H1 (cell line): ENCODE data around the gene TMEM126B. TPM values are rescaled to one million over a fixed set of nuclear protein-coding genes. Genes with fewer than 3 reads are reported as not detected.

ENCODE experiments used
- CHD2 ChIP-seq: IDR thresholded peaks from 2 replicates; pipeline ENCODE4 v1.6.1; 2012; ENCODE audit warnings: low read length, improper control_type of control experiment
- CHD7 ChIP-seq: fragments of 300-600 bp; sonication (generic); IDR thresholded peaks from 2 replicates; pipeline ENCODE4 v1.7.1; 2012; ENCODE audit warnings: low read length, moderate library complexity, mild to moderate bottlenecking, inconsistent platforms; ENCODE audit not compliant: insufficient replicate concordance
- CTCF ChIP-seq, 3 experiments: IDR thresholded peaks; 1 replicate in 2 of 3; 2 replicates in 1 of 3; pipeline versions ENCODE4 v1.5.1 to v1.6.1; 2011; ENCODE audit warnings: low read length in 3 of 3, mild to moderate bottlenecking in 3 of 3, inconsistent platforms in 2 of 3, low read depth in 1 of 3, moderate library complexity in 1 of 3; ENCODE audit not compliant: insufficient read depth in 1 of 3; ENCODE audit errors: control extremely low read depth in 1 of 3
- PHF8 ChIP-seq: fragments of 200-600 bp; sonication (generic); conservative IDR thresholded peaks from 2 replicates; pipeline ENCODE4 v1.7.1; 2012; ENCODE audit warnings: low read depth, mild to moderate bottlenecking, inconsistent platforms, low read length, moderate library complexity
- RFX5 ChIP-seq: IDR thresholded peaks from 2 replicates; pipeline ENCODE4 v1.6.1; 2011; ENCODE audit warnings: low read depth, low read length, improper control_type of control experiment, borderline replicate concordance
- SIN3A ChIP-seq, 2 experiments: IDR thresholded peaks in 1 of 2; conservative IDR thresholded peaks in 1 of 2; 2 replicates each; pipeline ENCODE4 v1.6.1; 2011 to 2012; ENCODE audit warnings: low read length in 2 of 2, improper control_type of control experiment in 1 of 2, low read depth in 1 of 2, mild to moderate bottlenecking in 1 of 2
- SP1 ChIP-seq: IDR thresholded peaks from 2 replicates; pipeline ENCODE4 v1.6.1; 2011; ENCODE audit warnings: low read depth, low read length
- polyA plus RNA-seq, 7 experiments: library from polyadenylated mRNA; depleted of rRNA in 3 of 7; stranded (reverse) in 5 of 7; unstranded in 2 of 7; fragments of >200 nt in 5 of 7; fragments of 200-250 nt in 2 of 7; gene quantifications; 1 replicate in 5 of 7; 2 replicates in 1 of 7; 4 replicates in 1 of 7; pipeline versions ENCODE4 v1.2.1 to v1.2.3, GENCODE V29; 2011 to 2013; ENCODE audit warnings: missing spikeins in 2 of 7, mixed read lengths in 2 of 7
- total RNA-seq: library from RNA; stranded (reverse); fragmentation: NEBNext Ultra II Directional; extraction: Animal tissue kit (Norgen Biotek cat#: 25700); gene quantifications from 2 replicates; pipeline ENCODE4 v1.2.1, GENCODE V29; 2021

TMEM126B gene
- total and polyA plus RNA-seq, 2 of the 8 experiments (the other 6 are each of a cell fraction or from before 2014, with no cell fraction given) = 85.6 to 101 TPM

GRCh38 chr11:85603220-85603619 is 25.2 kb upstream of the TMEM126B start (continued):
- TF ChIP-seq CHD7 = no peak
- no peak for TF ChIP-seq CHD2
- TF ChIP-seq CTCF (IDR thresholded peaks at IDR 0.05; ENCODE audit: control extremely low read depth in 1 of 3, insufficient read depth in 1 of 3, low read depth in 1 of 3, low read length in 3 of 3) = no peak
- TF ChIP-seq RFX5 = no peak
- TF ChIP-seq PHF8 = no peak
- TF ChIP-seq SIN3A (conservative IDR thresholded peaks at IDR 0.05 in 1 of 2, IDR thresholded peaks at IDR 0.05 in 1 of 2; ENCODE audit: low read depth in 1 of 2, low read length in 2 of 2) = no peak
- no peak for TF ChIP-seq SP1
- TF ChIP-seq, all 59 proteins: peak for 0
